ENCODE data around the gene HMX3. TPM values are rescaled to one million over a fixed set of nuclear protein-coding genes. Genes with fewer than 3 reads are reported as not detected.

HMX3 gene
- total and polyA plus RNA-seq, 2 donors (not counting 3 experiments of a cell fraction or from before 2014, with no cell fraction given) = not detected

DNA sequence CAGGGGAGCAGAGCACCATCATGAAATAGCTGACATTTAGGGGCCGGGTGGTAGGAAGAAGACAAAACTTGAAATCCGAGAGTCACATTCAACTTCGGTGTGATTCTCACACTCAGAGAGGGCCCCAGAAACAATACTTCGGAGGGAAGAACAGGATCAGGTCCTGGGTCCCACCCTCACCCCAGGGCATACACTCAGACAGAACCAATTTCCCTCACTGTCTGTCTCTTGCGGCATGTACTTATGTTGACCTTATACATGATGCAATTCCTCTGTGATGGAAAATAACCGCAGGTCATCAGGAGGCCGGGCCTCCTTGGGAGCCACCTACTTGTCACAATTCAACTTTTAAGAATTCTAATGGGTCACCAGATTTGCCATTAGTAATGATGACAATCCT lies 26.3 kb upstream of the HMX3 start:
- no peaks in the 10 kb centered on the region for H4K20me1 ChIP-seq (replicated peaks; ENCODE audit: control insufficient read depth, extremely low read depth, insufficient read depth, low read length)
- ChIA-PET POLR2A (no interaction called here), CTCF (no interaction called here)
- no peaks in the 10 kb centered on the region for H3K79me2 ChIP-seq (ENCODE audit: control insufficient read depth, insufficient read depth, low read length)
- H3K4me3 ChIP-seq (replicated peaks in 1 of 3; ENCODE audit: insufficient read depth in 1 of 3, low read depth in 1 of 3, low read length in 3 of 3) = no peak overlapping the region
- no TSS peak for BruUV-seq (replicated peaks)
- no peaks in the 10 kb centered on the region for H3K9me1 ChIP-seq (replicated peaks; ENCODE audit: control insufficient read depth, extremely low read depth, insufficient read depth, low read length)
- no peaks in the 10 kb centered on the region for H3K9me3 ChIP-seq (replicated peaks; ENCODE audit: control insufficient read depth, insufficient read depth, low read length)
- H3K36me3 ChIP-seq (ENCODE audit: control insufficient read depth in 2 of 2, extremely low read depth in 1 of 2, insufficient read depth in 2 of 2, low read length in 2 of 2) = no peaks in the 10 kb centered on the region
- H3K4me1 ChIP-seq (ENCODE audit: control insufficient read depth, extremely low read depth, insufficient read depth, low read length) = no peaks in the 10 kb centered on the region
- H2AFZ ChIP-seq (ENCODE audit: low read depth, low read length) = no peak overlapping the region
- H3K27ac ChIP-seq (ENCODE audit: insufficient read depth, low read depth, low read length) = no peak overlapping the region
- H3K4me2 ChIP-seq (ENCODE audit: insufficient read depth, low read length) = no peak overlapping the region
- intact Hi-C loops (cut with micrococcal nuclease) = no loop called here
- H3K27me3 ChIP-seq (ENCODE audit: control insufficient read depth in 2 of 2, insufficient read depth in 2 of 2, low read length in 2 of 2) = no peaks in the 10 kb centered on the region
- TF ChIP-seq MAX (IDR thresholded peaks at IDR 0.05; ENCODE audit: insufficient read depth, insufficient read length) (no peak), MYC (IDR thresholded peaks at IDR 0.05; ENCODE audit: low read depth, low read length) (no peak), FOS (IDR thresholded peaks at IDR 0.05; ENCODE audit: borderline replicate concordance, insufficient read depth, low read length) (no peak), JUN (IDR thresholded peaks at IDR 0.05; ENCODE audit: borderline replicate concordance, insufficient read depth, insufficient read length, low read depth) (no peak), POLR2AphosphoS5 (IDR thresholded peaks at IDR 0.05; ENCODE audit: insufficient read depth, low read depth, low read length) (no peak), EZH2 (IDR thresholded peaks at IDR 0.05; ENCODE audit: borderline replicate concordance, low read depth, low read length, severe bottlenecking) (no peak), POLR2A (IDR thresholded peaks at IDR 0.05; ENCODE audit: low read depth, low read length) (no peak), GATA2 (IDR thresholded peaks at IDR 0.05; ENCODE audit: insufficient read depth, insufficient read length, low read depth, low read length) (no peak), CTCF (IDR thresholded peaks at IDR 0.05; ENCODE audit: extremely low read depth in 1 of 2, insufficient read depth in 1 of 2, low read depth in 1 of 2, low read length in 2 of 2) (no peak)
- no peak for FAIRE-seq
- H3K9ac ChIP-seq (replicated peaks; ENCODE audit: extremely low read depth, insufficient read depth, low read length) = no peak overlapping the region
- dilution Hi-C loops (cut with MboI; ENCODE audit: extremely low pct_ligation_motif_present, low sequenced_read_pairs) = no loop called here
- no peak for DNase-seq (ENCODE audit: low read depth, low spot score)
